Vagina (tissue), 2 donors: ENCODE data around the gene FRYL. TPM values are rescaled to one million over a fixed set of nuclear protein-coding genes. Genes with fewer than 3 reads are reported as not detected.

Experiments
- DNase-seq, 2 donors: peaks; one replicate each; pipeline ENCODE4 v3.0.0-alpha.2; 2017; ENCODE audit errors: extremely low spot score in 2 of 2
- H3K27ac ChIP-seq: fragments of 200-600 bp; sonication (generic); one replicate; pipeline ENCODE4 v1.5.1; 2019
- H3K27me3 ChIP-seq: fragments of 200-600 bp; sonication (generic); one replicate; pipeline ENCODE4 v1.5.1; 2019
- H3K36me3 ChIP-seq, 2 donors: fragments of 200-600 bp; sonication (generic); one replicate each; pipeline ENCODE4 v1.5.1; 2017 to 2019
- H3K4me1 ChIP-seq: fragments of 200-600 bp; sonication (generic); one replicate; pipeline ENCODE4 v1.5.1; 2019
- H3K4me3 ChIP-seq, 2 donors: fragments of 200-600 bp; sonication (generic); 1 replicate in 1 of 2; 2 replicates in 1 of 2; pipeline ENCODE4 v1.5.1; 2016 to 2019
- H3K9me3 ChIP-seq: fragments of 200-600 bp; sonication (generic); one replicate; pipeline ENCODE4 v1.5.1; 2019
- POLR2A ChIP-seq, 2 donors: fragments of 450-650 bp; IDR thresholded peaks; one replicate each; pipeline ENCODE4 v1.6.1; 2017; ENCODE audit warnings: antibody characterized with exemption in 2 of 2, mild to moderate bottlenecking in 2 of 2, moderate library complexity in 2 of 2
- POLR2AphosphoS5 ChIP-seq, 2 donors: sonication (generic); formaldehyde crosslinking; IDR thresholded peaks; one replicate each; pipeline ENCODE4 v1.9.0; 2017; ENCODE audit warnings: antibody characterized with exemption in 2 of 2, mild to moderate bottlenecking in 2 of 2, low read depth in 1 of 2; ENCODE audit not compliant: insufficient read depth in 1 of 2
- intact Hi-C: fragments of 100-400 bp; cut with DNase I; formaldehyde crosslinking; loops from one replicate; pipeline ENCODE4 v1.15.1; 2023
- total RNA-seq: library from RNA; depleted of rRNA; stranded (reverse); fragments of >200 nt; gene quantifications from one replicate; pipeline ENCODE4 v1.2.3, GENCODE V29; 2016
- TF ChIP-seq, protein P1 (sequence below), 3 experiments: fragments of 450-650 bp in 2 of 3; fragments of 200-600 bp in 1 of 3; sonication (generic) in 1 of 3; IDR thresholded peaks; one replicate each; pipeline ENCODE4 v1.5.1; 2017 to 2019; ENCODE audit warnings: antibody characterized with exemption in 3 of 3, mild to moderate bottlenecking in 2 of 3, moderate library complexity in 2 of 3

The FRYL gene
- total RNA-seq, 1 donor from 2014 or later, result 51.8 TPM

DNA sequence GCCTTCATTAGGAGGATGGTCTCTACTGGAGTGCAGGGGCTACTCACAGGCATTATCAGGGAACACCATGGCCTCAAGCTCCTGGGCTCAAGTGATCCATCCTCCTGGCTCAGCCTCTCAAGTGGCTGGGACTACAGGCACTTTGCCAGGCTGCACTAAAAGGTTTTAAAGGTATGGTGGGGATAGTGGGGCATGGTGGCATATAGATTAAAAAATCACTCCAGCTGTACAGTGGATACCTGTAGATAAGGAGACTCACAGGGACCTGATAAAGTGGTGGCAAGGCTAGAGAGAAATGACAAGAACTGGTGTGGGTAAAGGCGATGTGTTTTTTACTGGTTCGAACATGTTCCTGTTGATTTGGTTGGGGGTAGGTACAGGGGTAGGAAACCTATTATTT, 284.1 kb downstream of the FRYL start:
- DNase-seq, result no peak
- intact Hi-C loops, result no loop called here
- Histone ChIP-seq H3K27ac (no peak overlapping the region), H3K4me1 (no peaks in the 10 kb centered on the region), H3K36me3 (peaks cover 0 to 6% of the 10 kb centered on the region in 2 donors), H3K9me3 (no peaks in the 10 kb centered on the region), H3K4me3 (no peak overlapping the region), H3K27me3 (no peaks in the 10 kb centered on the region)
- no peak for TF ChIP-seq POLR2A (IDR thresholded peaks at IDR 0.05)

DNA sequence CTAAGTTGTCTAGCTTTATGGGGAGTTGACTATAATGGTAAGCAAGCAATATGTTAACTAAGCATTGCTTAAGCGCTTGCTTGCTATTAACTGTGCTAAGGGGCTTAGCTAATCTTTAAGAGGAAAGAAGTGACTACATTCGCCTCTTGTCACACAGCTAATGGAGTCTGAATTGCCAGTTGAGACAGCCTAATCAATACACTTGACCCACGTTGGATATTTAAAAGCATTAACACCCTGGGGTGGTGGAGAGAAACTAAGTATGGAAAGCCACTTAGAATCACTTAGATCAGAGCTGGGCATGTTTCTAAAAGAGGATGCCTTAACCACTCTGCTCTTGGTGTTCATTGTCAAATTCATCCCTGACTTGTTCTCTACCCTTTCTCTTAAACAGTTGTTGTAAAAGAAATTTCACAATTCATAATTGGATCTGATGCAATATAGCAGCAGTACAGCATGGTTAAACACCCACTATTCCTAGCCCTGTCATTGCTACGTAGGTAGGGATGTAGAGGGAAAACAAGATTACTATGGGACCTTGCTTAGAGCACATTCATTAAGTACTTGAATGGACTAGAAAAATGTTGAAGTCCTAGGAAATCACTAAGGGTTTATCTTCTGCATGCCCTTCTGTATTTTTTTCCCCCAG, 286.5 kb downstream of the FRYL start:
- Histone ChIP-seq H3K4me1 (peaks cover 7% of the 10 kb centered on the region), H3K4me3 (no peak overlapping the region), H3K9me3 (no peaks in the 10 kb centered on the region), H3K27me3 (no peaks in the 10 kb centered on the region), H3K27ac (no peak overlapping the region), H3K36me3 (no peaks in the 10 kb centered on the region)
- TF ChIP-seq, protein P1, sequence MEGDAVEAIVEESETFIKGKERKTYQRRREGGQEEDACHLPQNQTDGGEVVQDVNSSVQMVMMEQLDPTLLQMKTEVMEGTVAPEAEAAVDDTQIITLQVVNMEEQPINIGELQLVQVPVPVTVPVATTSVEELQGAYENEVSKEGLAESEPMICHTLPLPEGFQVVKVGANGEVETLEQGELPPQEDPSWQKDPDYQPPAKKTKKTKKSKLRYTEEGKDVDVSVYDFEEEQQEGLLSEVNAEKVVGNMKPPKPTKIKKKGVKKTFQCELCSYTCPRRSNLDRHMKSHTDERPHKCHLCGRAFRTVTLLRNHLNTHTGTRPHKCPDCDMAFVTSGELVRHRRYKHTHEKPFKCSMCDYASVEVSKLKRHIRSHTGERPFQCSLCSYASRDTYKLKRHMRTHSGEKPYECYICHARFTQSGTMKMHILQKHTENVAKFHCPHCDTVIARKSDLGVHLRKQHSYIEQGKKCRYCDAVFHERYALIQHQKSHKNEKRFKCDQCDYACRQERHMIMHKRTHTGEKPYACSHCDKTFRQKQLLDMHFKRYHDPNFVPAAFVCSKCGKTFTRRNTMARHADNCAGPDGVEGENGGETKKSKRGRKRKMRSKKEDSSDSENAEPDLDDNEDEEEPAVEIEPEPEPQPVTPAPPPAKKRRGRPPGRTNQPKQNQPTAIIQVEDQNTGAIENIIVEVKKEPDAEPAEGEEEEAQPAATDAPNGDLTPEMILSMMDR (IDR thresholded peaks at IDR 0.05), result no peak
- TF ChIP-seq POLR2AphosphoS5 (IDR thresholded peaks at IDR 0.05; ENCODE audit: insufficient read depth in 1 of 2, low read depth in 1 of 2) (no peak), POLR2A (IDR thresholded peaks at IDR 0.05) (no peak)
- no peak for DNase-seq
- intact Hi-C loops, result no loop called here

DNA sequence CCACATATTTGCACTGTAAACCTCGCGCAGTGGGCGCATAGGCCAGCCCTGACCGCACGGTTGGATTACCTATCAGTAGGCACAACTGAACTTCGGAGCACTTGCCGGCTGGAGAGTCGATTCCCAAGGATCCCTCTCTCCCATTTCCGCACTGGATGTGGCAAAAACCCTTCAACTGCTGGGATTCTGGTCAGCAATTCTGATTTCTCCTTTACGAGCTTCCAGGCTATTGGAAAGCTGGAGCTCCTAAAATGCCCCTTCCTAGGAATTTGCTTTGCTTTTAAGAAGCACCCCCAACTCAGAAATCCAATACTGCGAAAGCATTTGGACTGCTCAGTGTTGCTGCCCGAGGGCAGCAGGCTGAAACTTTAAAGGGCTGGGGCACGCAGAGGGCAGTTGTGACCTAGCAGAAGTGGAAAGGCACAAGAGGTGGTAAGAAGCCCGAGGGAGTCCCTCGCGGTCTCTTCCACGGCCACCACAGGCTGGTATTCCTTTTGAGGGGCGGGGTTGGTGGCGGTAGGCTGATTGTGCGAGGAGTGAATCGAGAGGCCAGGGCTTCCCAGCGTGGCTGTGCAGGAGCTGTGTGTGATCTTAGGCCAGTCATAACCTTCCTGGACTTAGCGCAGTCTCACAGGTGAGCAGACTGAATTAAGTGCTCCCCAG, 288.4 kb downstream of the FRYL start:
- H3K4me3 ChIP-seq, result no peak overlapping the region
- DNase-seq, result no peak
- H3K9me3 ChIP-seq, result no peaks in the 10 kb centered on the region
- no peak overlapping the region for H3K27ac ChIP-seq
- intact Hi-C loops, result no loop called here
- H3K27me3 ChIP-seq, result no peaks in the 10 kb centered on the region
- no peaks in the 10 kb centered on the region for H3K36me3 ChIP-seq
- peaks cover 7% of the 10 kb centered on the region for H3K4me1 ChIP-seq
- no peak for TF ChIP-seq POLR2A (IDR thresholded peaks at IDR 0.05)
- TF ChIP-seq POLR2AphosphoS5 (IDR thresholded peaks at IDR 0.05; ENCODE audit: insufficient read depth in 1 of 2, low read depth in 1 of 2), result no peak
- TF ChIP-seq, protein P1 (IDR thresholded peaks at IDR 0.05), result no peak

DNA sequence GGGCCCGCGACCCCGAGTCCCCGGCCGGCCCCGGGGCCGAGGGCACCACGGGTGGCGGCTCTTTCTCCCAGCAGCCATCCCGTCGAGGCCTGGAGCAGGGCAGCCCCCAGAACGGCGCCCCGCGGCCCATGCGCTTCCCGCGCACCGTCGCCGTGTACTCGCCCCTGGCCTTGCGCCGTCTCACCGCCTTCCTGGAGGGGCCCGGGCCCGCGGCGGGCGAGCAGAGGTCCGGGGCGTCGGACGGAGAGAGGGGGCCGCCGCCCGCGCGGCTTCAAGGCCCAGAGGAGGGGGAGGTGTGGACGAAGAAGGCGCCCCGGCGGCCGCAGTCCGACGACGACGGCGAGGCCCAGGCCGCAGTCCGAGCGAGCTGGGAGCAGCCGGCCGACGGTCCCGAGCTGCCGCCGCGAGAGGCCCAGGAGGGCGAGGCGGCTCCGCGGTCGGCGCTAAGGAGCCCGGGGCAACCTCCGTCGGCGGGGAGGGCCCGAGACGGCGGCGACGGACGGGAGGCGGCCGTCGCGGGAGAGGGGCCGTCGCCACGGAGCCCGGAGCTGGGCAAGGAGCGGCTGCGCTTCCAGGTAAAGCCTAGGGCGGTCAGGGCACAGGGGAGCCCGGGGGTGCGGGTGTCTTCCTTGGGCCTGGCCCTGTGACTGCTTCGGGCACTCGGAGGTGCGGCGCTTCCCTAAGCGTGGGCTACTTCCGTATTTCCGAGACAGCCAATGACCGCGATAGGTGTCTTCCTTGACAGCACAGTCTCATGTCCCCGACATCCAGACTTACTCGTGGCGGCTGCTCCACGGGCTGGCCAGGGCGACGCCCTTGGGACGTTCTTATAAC, 289.2 kb downstream of the FRYL start:
- Histone ChIP-seq H3K27ac (no peak overlapping the region), H3K9me3 (no peaks in the 10 kb centered on the region), H3K4me3 (peak overlapping the region; percentile 37 to 49), H3K4me1 (peaks cover 7% of the 10 kb centered on the region), H3K36me3 (no peaks in the 10 kb centered on the region), H3K27me3 (no peaks in the 10 kb centered on the region)
- no peak for TF ChIP-seq POLR2A (IDR thresholded peaks at IDR 0.05)
- TF ChIP-seq POLR2AphosphoS5 (IDR thresholded peaks at IDR 0.05; ENCODE audit: insufficient read depth in 1 of 2, low read depth in 1 of 2), result no peak
- TF ChIP-seq, protein P1 (IDR thresholded peaks at IDR 0.05), result no peak
- intact Hi-C loops, result no loop called here
- DNase-seq, result no peak

DNA sequence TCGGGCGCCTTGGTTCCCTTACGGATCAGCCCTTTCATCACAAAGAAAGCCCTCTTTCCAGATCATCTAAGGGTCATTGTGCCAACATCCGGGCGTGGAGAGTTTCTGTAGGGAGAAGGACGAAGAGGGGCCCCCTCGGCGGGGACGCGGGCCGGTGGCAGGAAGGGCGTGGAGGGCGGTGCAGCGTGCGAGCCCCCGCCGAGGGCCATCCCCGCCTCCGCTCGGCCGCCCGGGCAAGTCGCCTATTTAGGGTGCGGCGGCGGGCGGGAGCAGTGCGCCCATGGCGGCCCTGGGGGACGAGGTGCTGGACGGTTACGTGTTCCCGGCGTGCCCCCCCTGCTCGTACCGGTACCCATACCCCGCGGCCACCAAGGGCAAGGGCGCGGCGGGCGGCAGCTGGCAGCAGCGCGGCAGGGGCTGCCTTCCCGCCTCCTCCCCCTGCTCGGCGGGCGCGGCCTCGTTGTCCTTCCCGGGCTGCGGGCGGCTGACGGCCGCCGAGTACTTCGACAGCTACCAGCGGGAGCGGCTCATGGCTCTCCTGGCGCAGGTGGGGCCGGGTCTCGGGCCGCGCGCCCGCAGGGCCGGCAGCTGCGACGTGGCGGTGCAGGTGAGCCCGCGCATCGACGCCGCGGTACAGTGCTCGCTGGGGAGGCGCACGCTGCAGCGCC, 289.9 kb downstream of the FRYL start, which contains the start of gene ZAR1:
Gene ZAR1 (plus strand): TSS at position 241 of the 668 bp plus-strand sequence. CDS start 40 bp downstream, at position 281.
- no peaks in the 10 kb centered on the region for H3K9me3 ChIP-seq
- H3K4me3 ChIP-seq, result peak within 1 kb of the TSS; percentile 37 to 49
- no peak for TF ChIP-seq POLR2A (IDR thresholded peaks at IDR 0.05)
- TF ChIP-seq, protein P1 (IDR thresholded peaks at IDR 0.05), result no peak
- TF ChIP-seq POLR2AphosphoS5 (IDR thresholded peaks at IDR 0.05; ENCODE audit: insufficient read depth in 1 of 2, low read depth in 1 of 2), result no peak
- no peak within 1 kb of the TSS for H3K27ac ChIP-seq
- H3K27me3 ChIP-seq, result no peaks in the 10 kb centered on the region
- H3K36me3 ChIP-seq, result no peaks in the 10 kb centered on the region
- peaks cover 7% of the 10 kb centered on the region for H3K4me1 ChIP-seq
- no peak for DNase-seq
- intact Hi-C loops, result no loop called here
